Heart left ventricle (tissue), 16 donors: ENCODE data around the gene GLT8D2. TPM values are rescaled to one million over a fixed set of nuclear protein-coding genes. Genes with fewer than 3 reads are reported as not detected.

ENCODE experiments used
- ATAC-seq, 4 donors: fragments of 200-7000 bp; cut with Tn5 transposase; one replicate each; pipeline ENCODE4 v1.9.1; 2020 to 2022; ENCODE audit warnings: moderate library complexity in 4 of 4, mild to moderate bottlenecking in 3 of 4, moderate number of reproducible peaks in 1 of 4
- DNase-seq, 5 donors: peaks; one replicate each; pipeline ENCODE4 v3.0.0-alpha.2; 2020
- H3K27ac ChIP-seq, 12 donors: fragments of 200-600 bp; sonication (generic) in 4 of 12; one replicate each; pipeline versions ENCODE4 v1.5.0 to v1.8.0; 2016 to 2022; ENCODE audit warnings: mild to moderate bottlenecking in 2 of 12
- H3K27me3 ChIP-seq, 9 donors: fragments of 200-600 bp; sonication (generic) in 2 of 9; one replicate each; pipeline versions ENCODE4 v1.5.1 to v1.8.0; 2016 to 2022; ENCODE audit warnings: mild to moderate bottlenecking in 3 of 9
- H3K36me3 ChIP-seq, 9 donors: fragments of 200-600 bp; sonication (generic) in 2 of 9; one replicate each; pipeline versions ENCODE4 v1.5.0 to v1.8.0; 2018 to 2022; ENCODE audit warnings: mild to moderate bottlenecking in 2 of 9
- H3K4me1 ChIP-seq, 12 donors: fragments of 200-600 bp; sonication (generic) in 4 of 12; one replicate each; pipeline versions ENCODE4 v1.5.0 to v1.8.0; 2016 to 2022; ENCODE audit warnings: mild to moderate bottlenecking in 3 of 12
- H3K4me3 ChIP-seq, 12 donors: fragments of 200-600 bp; sonication (generic) in 4 of 12; one replicate each; pipeline versions ENCODE4 v1.5.0 to v1.8.0; 2017 to 2022; ENCODE audit warnings: mild to moderate bottlenecking in 9 of 12, moderate library complexity in 4 of 12
- H3K9me3 ChIP-seq, 12 donors: fragments of 200-600 bp; sonication (generic) in 4 of 12; one replicate each; pipeline versions ENCODE4 v1.5.0 to v1.8.0; 2016 to 2022; ENCODE audit warnings: mild to moderate bottlenecking in 1 of 12
- POLR2A ChIP-seq, 2 donors: fragments of 450-650 bp; IDR thresholded peaks; one replicate each; pipeline ENCODE4 v1.6.1; 2017; ENCODE audit warnings: antibody characterized with exemption in 2 of 2, mild to moderate bottlenecking in 2 of 2, moderate library complexity in 2 of 2
- WGBS, 4 donors: extraction: QIAGEN DNeasy Blood & Tissue Kit in 2 of 4; methylation state at CpG; one replicate each; pipeline versions ENCODE4 v1.1.5 to v1.1.7; 2013 to 2018; 5-methylcytosine and 5-hydroxymethylcytosine counted together
- intact Hi-C, 10 donors: fragments of 100-400 bp; cut with DNase I; formaldehyde crosslinking; loops; one replicate each; pipeline versions ENCODE4 v1.11.1 to v1.14.2; 2022
- polyA plus RNA-seq, 2 donors: library from polyadenylated mRNA; stranded (reverse); fragments of 200-250 nt; gene quantifications; one replicate each; pipeline ENCODE4 v1.2.3, GENCODE V29; 2013
- total RNA-seq, 9 donors: library from RNA; depleted of rRNA in 2 of 9; stranded (reverse); fragments of >200 nt in 2 of 9; fragmentation: NEBNext Ultra II Directional in 3 of 9; extraction: Animal tissue kit (Norgen Biotek cat#: 25700) in 3 of 9; gene quantifications; one replicate each; pipeline versions ENCODE4 v1.1.0 to v1.2.4, GENCODE V29; 2016 to 2023
- TF ChIP-seq, protein P1 (sequence below), 12 donors: fragments of 200-600 bp; sonication (generic) in 4 of 12; IDR thresholded peaks; one replicate each; pipeline versions ENCODE4 v1.5.0 to v1.8.0; 2018 to 2022; ENCODE audit warnings: antibody characterized with exemption in 12 of 12, mild to moderate bottlenecking in 5 of 12
- donor health status: ischemic (EF 13 %, LVEDD 7.1; RV severe dilation, severe dysfunction).
- donor health status: healthy with polysubstance abuse.
- donor health status: DM: no; HTN: yes; CAD: no.
- donor health status: DM: no; HTN: no; CAD: no.
- donor health status: ischemic (EF 25% LVEDD 6.9; RV normal size, moderate dysfunction).
- donor health status: ischemic (EF 25% LVEDD 5.7; RV mildly dilated, moderate dysfunction).
- donor health status: healthy.
- donor health status: DM: yes; HTN: yes; CAD: no.
- donor health status: ischemic (EF 35%, LVEDD 5.7; RV mildly dilated, moderate dysfunction).
- donor health status: nonischemic (EF 11% LVEDD 7.7; RV severe dilation, severe dysfunction).
- donor health status: DM: yes; HTN: yes; CAD: no.
- donor health status: PGD.
- donor health status: ischemic (EF 29% LVEDD 5.4; RV normal size, mild dysfunction).
- donor health status: nonischemic (EF 23%, LVEDD 6.1; RV moderate dilation, normal function).

GLT8D2 gene
- total and polyA plus RNA-seq, 11 donors: 2.6 to 18.7 (median 6.8) TPM

DNA sequence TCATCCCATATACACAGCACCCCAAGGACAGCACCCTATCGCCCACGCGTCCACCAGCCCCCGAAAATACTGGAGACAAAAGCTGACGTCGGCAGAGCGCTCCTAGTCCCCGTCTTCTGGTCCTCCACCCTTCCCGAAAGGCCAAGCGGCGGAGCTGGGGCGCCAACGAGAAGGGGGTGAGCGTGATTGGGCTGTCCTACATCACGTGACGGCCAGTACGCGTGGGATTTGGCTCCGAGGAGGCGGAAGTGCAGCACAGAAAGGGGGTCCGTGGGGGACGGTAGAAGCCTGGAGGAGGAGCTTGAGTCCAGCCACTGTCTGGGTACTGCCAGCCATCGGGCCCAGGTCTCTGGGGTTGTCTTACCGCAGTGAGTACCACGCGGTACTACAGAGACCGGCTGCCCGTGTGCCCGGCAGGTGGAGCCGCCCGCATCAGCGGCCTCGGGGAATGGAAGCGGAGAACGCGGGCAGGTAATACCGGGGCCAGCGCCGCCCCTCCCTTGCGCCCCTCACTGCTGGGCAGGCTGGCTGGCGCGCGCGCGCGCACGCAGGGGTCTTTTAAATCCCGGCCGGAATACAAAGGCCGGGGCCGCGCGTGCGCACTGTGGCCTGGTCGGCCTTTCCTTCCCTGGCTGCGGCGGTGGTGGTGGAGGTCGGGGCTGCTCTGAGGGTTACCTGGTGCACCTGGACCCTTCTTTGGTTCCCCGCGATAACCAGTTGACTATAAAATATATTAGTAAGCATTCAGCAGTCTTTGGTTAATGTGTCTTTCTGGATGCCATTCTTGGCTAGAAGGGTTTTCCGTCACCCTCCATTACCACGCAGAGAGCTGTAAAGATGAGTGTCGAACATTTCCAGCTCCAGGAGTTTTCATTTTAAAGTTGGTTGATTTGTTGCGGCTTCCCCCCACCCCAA lies 84.1 kb downstream of the GLT8D2 start, which contains the start of gene TDG:
TDG (plus strand) TSS at position 283 of the 915 bp plus-strand sequence; CDS start at position 449, 166 bp downstream.
- WGBS, 4 donors: 0 to 9% (median 5%) methylated on average over 44 to 64 of the region's 64 CpGs
- Histone ChIP-seq H3K36me3 (peaks cover 0 to 14% (median 0%) of the 10 kb centered on the region in 9 donors), H3K4me3 (peak within 1 kb of the TSS; percentile 74 to 99 (median 84)), H3K27me3 (no peaks in the 10 kb centered on the region), H3K4me1 (peaks cover 4 to 63% (median 51%) of the 10 kb centered on the region in 12 donors), H3K9me3 (no peaks in the 10 kb centered on the region), H3K27ac (peak within 1 kb of the TSS; percentile 73 to 98 (median 96))
- intact Hi-C loops: loop anchor here in 6 of 10 donors (1.0 to 10.0 kb wide), 7 partner anchors 9 to 139 kb away; partner anchors contain the start of genes HCFC2 (in 4 of the 6) and HSP90B1 (in 2 of the 6)
- peak; percentile 4 to 92 for TF ChIP-seq POLR2A (IDR thresholded peaks at IDR 0.05)
- TF ChIP-seq, protein P1, sequence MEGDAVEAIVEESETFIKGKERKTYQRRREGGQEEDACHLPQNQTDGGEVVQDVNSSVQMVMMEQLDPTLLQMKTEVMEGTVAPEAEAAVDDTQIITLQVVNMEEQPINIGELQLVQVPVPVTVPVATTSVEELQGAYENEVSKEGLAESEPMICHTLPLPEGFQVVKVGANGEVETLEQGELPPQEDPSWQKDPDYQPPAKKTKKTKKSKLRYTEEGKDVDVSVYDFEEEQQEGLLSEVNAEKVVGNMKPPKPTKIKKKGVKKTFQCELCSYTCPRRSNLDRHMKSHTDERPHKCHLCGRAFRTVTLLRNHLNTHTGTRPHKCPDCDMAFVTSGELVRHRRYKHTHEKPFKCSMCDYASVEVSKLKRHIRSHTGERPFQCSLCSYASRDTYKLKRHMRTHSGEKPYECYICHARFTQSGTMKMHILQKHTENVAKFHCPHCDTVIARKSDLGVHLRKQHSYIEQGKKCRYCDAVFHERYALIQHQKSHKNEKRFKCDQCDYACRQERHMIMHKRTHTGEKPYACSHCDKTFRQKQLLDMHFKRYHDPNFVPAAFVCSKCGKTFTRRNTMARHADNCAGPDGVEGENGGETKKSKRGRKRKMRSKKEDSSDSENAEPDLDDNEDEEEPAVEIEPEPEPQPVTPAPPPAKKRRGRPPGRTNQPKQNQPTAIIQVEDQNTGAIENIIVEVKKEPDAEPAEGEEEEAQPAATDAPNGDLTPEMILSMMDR (IDR thresholded peaks at IDR 0.05): peak in 3 of 12 donors; percentile 11 to 36 (median 29)
- DNase-seq (peak; percentile 98 to 99 (median 99)), ATAC-seq (peak; percentile 98 to 99 (median 99))

DNA sequence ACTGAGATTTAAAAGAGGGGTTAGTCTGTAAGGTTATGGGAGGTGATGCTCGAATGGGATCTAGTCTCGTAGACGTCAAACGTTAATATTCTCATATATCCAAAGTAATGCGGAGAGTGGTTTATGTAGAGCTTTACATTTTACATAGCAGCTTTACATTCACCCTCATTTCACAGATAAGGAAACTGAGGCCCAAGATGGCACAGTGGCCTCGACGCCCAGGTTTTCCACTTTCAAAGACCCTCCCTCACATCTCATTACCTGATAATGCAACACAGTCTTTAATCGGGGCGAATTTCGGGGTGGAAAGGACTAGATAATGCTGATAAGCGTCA lies 84.8 kb downstream of the GLT8D2 start:
- Histone ChIP-seq H3K27ac (peak overlapping the region; percentile 73 to 98 (median 96)), H3K9me3 (no peaks in the 10 kb centered on the region), H3K27me3 (no peaks in the 10 kb centered on the region), H3K4me3 (peak overlapping the region; percentile 74 to 99 (median 84)), H3K36me3 (peaks cover 0 to 14% (median 0%) of the 10 kb centered on the region in 9 donors), H3K4me1 (peaks cover 4 to 59% (median 51%) of the 10 kb centered on the region in 12 donors)
- 0% methylated on average over 11 of the region's 11 CpGs for whole genome bisulfite sequencing, 4 donors
- TF ChIP-seq, protein P1 (IDR thresholded peaks at IDR 0.05): no peak
- no peak for TF ChIP-seq POLR2A (IDR thresholded peaks at IDR 0.05)
- ATAC-seq (no peak), DNase-seq (no peak)
- intact Hi-C loops: loop anchor here in 6 of 10 donors (1.0 to 10.0 kb wide), 7 partner anchors 8 to 140 kb away; partner anchors contain the start of genes HCFC2 (in 4 of the 6) and HSP90B1 (in 2 of the 6)

DNA sequence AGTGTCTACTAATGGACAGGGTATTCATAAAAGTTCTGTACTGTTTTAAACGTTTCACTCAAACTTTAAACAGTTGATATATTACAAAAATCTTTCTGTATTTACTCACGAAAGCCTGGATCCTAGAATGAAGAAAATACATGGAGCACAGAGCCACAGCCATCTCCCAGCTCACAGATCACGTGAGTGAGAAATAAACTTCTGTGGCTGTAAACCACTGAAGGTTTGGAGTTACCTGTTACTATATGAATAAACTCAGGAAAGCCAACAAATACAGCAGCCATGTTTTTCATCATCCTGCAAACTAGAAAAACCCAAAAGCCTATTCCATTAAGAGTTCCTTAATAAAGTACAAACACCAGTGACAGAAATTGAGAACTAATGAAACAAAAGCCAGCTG lies 85.2 kb downstream of the GLT8D2 start:
- Histone ChIP-seq H3K4me1 (peaks cover 4 to 59% (median 48%) of the 10 kb centered on the region in 12 donors), H3K36me3 (peaks cover 0 to 13% (median 0%) of the 10 kb centered on the region in 9 donors), H3K4me3 (peak overlapping the region; percentile 74 to 99 (median 84)), H3K27me3 (no peaks in the 10 kb centered on the region), H3K27ac (peak overlapping the region; percentile 73 to 98 (median 96)), H3K9me3 (no peaks in the 10 kb centered on the region)
- TF ChIP-seq, protein P1 (IDR thresholded peaks at IDR 0.05): no peak
- TF ChIP-seq POLR2A (IDR thresholded peaks at IDR 0.05): no peak
- ATAC-seq: no peak
- DNase-seq: no peak
- WGBS, 4 donors: 19 to 26% (median 21%) methylated on average over 3 of the region's 3 CpGs
- intact Hi-C loops: loop anchor here in 6 of 10 donors (1.0 to 10.0 kb wide), 7 partner anchors 8 to 140 kb away; partner anchors contain the start of genes HCFC2 (in 4 of the 6) and HSP90B1 (in 2 of the 6)

DNA sequence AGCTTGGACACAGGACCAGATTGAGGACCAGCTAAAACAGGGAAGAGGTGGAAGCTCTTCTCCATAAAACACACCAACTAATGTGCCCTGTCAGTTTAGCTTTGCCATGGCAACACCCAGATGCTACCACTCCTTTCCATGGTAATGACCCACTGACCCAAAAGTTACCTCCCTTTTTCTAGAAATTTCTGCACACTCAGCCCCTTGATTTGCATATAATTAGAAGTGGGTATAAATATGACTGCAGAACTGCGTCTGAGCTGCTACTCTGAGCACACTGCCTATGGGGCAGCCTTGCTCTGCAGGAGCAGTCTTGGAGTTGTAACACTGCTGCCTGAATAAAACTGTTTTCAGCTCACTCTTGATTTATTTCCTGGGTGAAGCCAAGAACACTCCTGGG lies 87.5 kb downstream of the GLT8D2 start:
- H3K9me3 ChIP-seq: no peaks in the 10 kb centered on the region
- ATAC-seq (no peak), DNase-seq (no peak)
- TF ChIP-seq POLR2A (IDR thresholded peaks at IDR 0.05): no peak
- TF ChIP-seq, protein P1 (IDR thresholded peaks at IDR 0.05): no peak
- no peak overlapping the region for H3K4me3 ChIP-seq
- H3K4me1 ChIP-seq: peaks cover 4 to 43% (median 27%) of the 10 kb centered on the region in 12 donors
- no peaks in the 10 kb centered on the region for H3K27me3 ChIP-seq
- no peaks in the 10 kb centered on the region for H3K36me3 ChIP-seq
- no peak overlapping the region for H3K27ac ChIP-seq
- WGBS, 4 donors: 8 to 53% (median 30%) methylated on average over 1 of the region's 1 CpG
- intact Hi-C loops: loop anchor here in 1 of 10 donors (10.0 kb wide), 1 partner anchor 142 kb away; no protein-coding TSS in a partner anchor
